HepG2 (cell line): ENCODE measurements around the gene TMEM14A. TPM values are rescaled to one million over a fixed set of nuclear protein-coding genes. Genes with fewer than 3 reads are reported as not detected.

Experiments used
- ATAC-seq: fragments of 200-7000 bp; cut with Tn5 transposase; 3 replicates; pipeline ENCODE4 v1.9.1; 2020; ENCODE audit warnings: mild to moderate bottlenecking, moderate library complexity
- BruUV-seq: library from RNA; stranded (reverse); fragments of 400-500 nt; replicated peaks from 2 replicates; lab custom pipeline; 2021; lab: Mats Ljungman, UMichigan
- CTCF ChIA-PET: fragments of 300-600 bp; formaldehyde crosslinking; extraction: SDS; loops from one replicate; lab custom pipeline; 2021; ENCODE audit warnings: low total read pairs, inconsistent platforms, low intra/inter-chr PET ratio; lab: Yijun Ruan, JAX
- POLR2A ChIA-PET: fragments of 350-600 bp; sonication (Branson Sonifier 250); formaldehyde crosslinking; loops from one replicate; lab custom pipeline; 2020; ENCODE audit warnings: antibody characterized with exemption, inconsistent platforms; lab: Yijun Ruan, JAX
- DNase-seq: peaks from one replicate; pipeline ENCODE4 v3.0.0-alpha.2; 2015; ENCODE audit warnings: low spot score
- FAIRE-seq: peaks from 3 replicates; lab custom pipeline; 2011; peaks lifted over from hg19 to GRCh38; lab: Jason Lieb, UNC
- H2AFZ ChIP-seq: one replicate; pipeline ENCODE4 v1.6.1; 2011; ENCODE audit warnings: low read length, inconsistent platforms
- H3K27ac ChIP-seq: fragments of 300-600 bp; 3 replicates; pipeline ENCODE4 v1.8.0; 2011; ENCODE audit warnings: mixed run types, mild to moderate bottlenecking, mixed read lengths, low read length, inconsistent platforms; ENCODE audit not compliant: insufficient read depth; ENCODE audit errors: extremely low read length
- H3K27me3 ChIP-seq, 2 experiments: fragments of 200-600 bp in 1 of 2; 2 replicates in 1 of 2; 3 replicates in 1 of 2; pipeline versions ENCODE4 v1.6.0 to v1.8.0; 2011; ENCODE audit warnings: low read length in 2 of 2, mild to moderate bottlenecking in 2 of 2, moderate library complexity in 2 of 2, inconsistent platforms in 1 of 2; ENCODE audit not compliant: insufficient read depth in 2 of 2, control insufficient read depth in 1 of 2
- H3K36me3 ChIP-seq, 2 experiments: fragments of 200-600 bp in 1 of 2; replicated peaks in 1 of 2; 2 replicates in 1 of 2; 3 replicates in 1 of 2; pipeline versions ENCODE4 v1.5.1 to v1.8.0; 2011; ENCODE audit warnings: low read length in 2 of 2, inconsistent platforms in 1 of 2; ENCODE audit not compliant: insufficient read depth in 2 of 2, control insufficient read depth in 1 of 2
- H3K4me1 ChIP-seq: 2 replicates; pipeline ENCODE4 v1.5.1; 2012; ENCODE audit warnings: low read length, inconsistent platforms; ENCODE audit not compliant: insufficient read depth
- H3K4me2 ChIP-seq: 2 replicates; pipeline ENCODE4 v1.6.0; 2011; ENCODE audit warnings: low read depth, low read length, inconsistent platforms
- H3K4me3 ChIP-seq, 3 experiments: fragments of 200-600 bp in 1 of 3; sonication (generic), shearing (Covaris generic) in 1 of 3; replicated peaks in 1 of 3; 2 replicates each; pipeline ENCODE4 v1.5.1; 2011 to 2016; ENCODE audit warnings: low read length in 3 of 3, inconsistent platforms in 2 of 3, low read depth in 2 of 3, mild to moderate bottlenecking in 2 of 3, control low read depth in 1 of 3, mixed read lengths in 1 of 3; ENCODE audit not compliant: insufficient read depth in 1 of 3
- H3K79me2 ChIP-seq: one replicate; pipeline ENCODE4 v1.6.1; 2011; ENCODE audit warnings: low read length, inconsistent platforms; ENCODE audit not compliant: insufficient read depth
- H3K9ac ChIP-seq: 2 replicates; pipeline ENCODE4 v1.6.0; 2011; ENCODE audit warnings: mild to moderate bottlenecking, low read depth, low read length, inconsistent platforms; ENCODE audit not compliant: insufficient read depth
- H3K9me3 ChIP-seq: 2 replicates; pipeline ENCODE4 v1.5.1; 2012; ENCODE audit warnings: mild to moderate bottlenecking, low read length
- H4K20me1 ChIP-seq: 2 replicates; pipeline ENCODE4 v1.6.0; 2011; ENCODE audit warnings: inconsistent platforms, mild to moderate bottlenecking, low read length, moderate library complexity; ENCODE audit not compliant: insufficient read depth
- ATF3 ChIP-seq: sonication (generic); formaldehyde crosslinking; IDR thresholded peaks from 2 replicates; pipeline ENCODE4 v1.4.0; 2020; ENCODE audit warnings: missing genetic modification reagents
- BRD4 ChIP-seq: sonication (generic); formaldehyde crosslinking; IDR thresholded peaks from 2 replicates; pipeline ENCODE4 v1.4.0; 2020; ENCODE audit warnings: missing genetic modification reagents
- HOXD1 ChIP-seq: sonication (generic); formaldehyde crosslinking; IDR thresholded peaks from 2 replicates; pipeline ENCODE4 v1.5.0; 2020; ENCODE audit warnings: missing genetic modification reagents
- MTA1 ChIP-seq: sonication (generic); formaldehyde crosslinking; IDR thresholded peaks from 2 replicates; pipeline ENCODE4 v1.4.0; 2020; ENCODE audit warnings: missing genetic modification reagents, mild to moderate bottlenecking, borderline replicate concordance
- SRSF9 ChIP-seq: fragments of 200-400 bp; formaldehyde crosslinking; IDR thresholded peaks from 2 replicates; pipeline ENCODE4 v1.6.1; 2018; ENCODE audit warnings: borderline replicate concordance, mild to moderate bottlenecking, low read depth, low read length; ENCODE audit not compliant: insufficient read depth, poor library complexity, severe bottlenecking
- TBP ChIP-seq: sonication (generic); formaldehyde crosslinking; IDR thresholded peaks from 2 replicates; pipeline ENCODE4 v1.5.0; 2020; ENCODE audit warnings: missing genetic modification reagents
- TBX2 ChIP-seq: sonication (generic); formaldehyde crosslinking; IDR thresholded peaks from 2 replicates; pipeline ENCODE4 v1.5.0; 2020; ENCODE audit warnings: missing genetic modification reagents, mild to moderate bottlenecking, borderline replicate concordance
- TCF12 ChIP-seq, 2 experiments: fragments of 450-650 bp in 1 of 2; sonication (generic) in 1 of 2; formaldehyde crosslinking in 1 of 2; IDR thresholded peaks; 2 replicates each; pipeline versions ENCODE4 v1.6.1 to v1.8.0; 2017 to 2022; ENCODE audit warnings: antibody characterized with exemption in 1 of 2, mild to moderate bottlenecking in 1 of 2, missing genetic modification reagents in 1 of 2, moderate library complexity in 1 of 2
- TEAD3 ChIP-seq: optimal IDR thresholded peaks from 2 replicates; pipeline ENCODE3; 2016; ENCODE audit warnings: borderline replicate concordance
- ZBTB4 ChIP-seq: sonication (generic); formaldehyde crosslinking; IDR thresholded peaks from 2 replicates; pipeline ENCODE4 v1.4.0; 2020; ENCODE audit warnings: missing genetic modification reagents, mild to moderate bottlenecking, borderline replicate concordance
- ZNF264 ChIP-seq: sonication (generic); formaldehyde crosslinking; IDR thresholded peaks from 2 replicates; pipeline ENCODE4 v1.4.0; 2020; ENCODE audit warnings: missing genetic modification reagents
- WGBS: methylation state at CpG from one replicate; pipeline ENCODE4 v1.1.6; 2017; ENCODE audit warnings: low lambda C conversion rate; 5-methylcytosine and 5-hydroxymethylcytosine counted together
- in situ Hi-C: cut with HindIII; loops from 2 replicates; pipeline ENCODE4 v1.10.0; 2017; ENCODE audit warnings: low pct_unique_long_range_greater_than_20kb; ENCODE audit not compliant: extremely low pct_ligation_motif_present
- intact Hi-C: fragments of 100-400 bp; cut with micrococcal nuclease; formaldehyde crosslinking; loops from one replicate; pipeline ENCODE4 v1.10.0; 2022; ENCODE audit not compliant: unreplicated experiment
- polyA plus RNA-seq, 8 experiments: library from polyadenylated mRNA; depleted of rRNA in 3 of 8; stranded (reverse) in 7 of 8; unstranded in 1 of 8; fragments of >200 nt; fragmentation: Illumina TruSeq in 4 of 8; extraction: Trizol in 4 of 8; gene quantifications; 2 replicates each; pipeline versions ENCODE4 v1.2.1 to v1.2.3, GENCODE V29; 2011 to 2016; ENCODE audit warnings: low read depth in 4 of 8, missing spikeins in 1 of 8, mixed read lengths in 1 of 8; ENCODE audit not compliant: insufficient read depth in 1 of 8
- total RNA-seq, 5 experiments: library from RNA; depleted of rRNA; stranded (reverse); fragments of >200 nt; fragmentation: Illumina TruSeq; extraction: Trizol; gene quantifications; 2 replicates each; pipeline ENCODE4 v1.2.3, GENCODE V29; 2016; ENCODE audit warnings: low read depth in 1 of 5
- TF ChIP-seq, protein P1 (sequence below): sonication (generic); formaldehyde crosslinking; IDR thresholded peaks from 2 replicates; pipeline ENCODE4 v1.4.0; 2020; ENCODE audit warnings: missing genetic modification reagents

Gene TMEM14A
- total and polyA plus RNA-seq, 2 of the 13 experiments (the other 11 are each of a cell fraction or from before 2014, with no cell fraction given) = 24.6 to 73.7 TPM

DNA sequence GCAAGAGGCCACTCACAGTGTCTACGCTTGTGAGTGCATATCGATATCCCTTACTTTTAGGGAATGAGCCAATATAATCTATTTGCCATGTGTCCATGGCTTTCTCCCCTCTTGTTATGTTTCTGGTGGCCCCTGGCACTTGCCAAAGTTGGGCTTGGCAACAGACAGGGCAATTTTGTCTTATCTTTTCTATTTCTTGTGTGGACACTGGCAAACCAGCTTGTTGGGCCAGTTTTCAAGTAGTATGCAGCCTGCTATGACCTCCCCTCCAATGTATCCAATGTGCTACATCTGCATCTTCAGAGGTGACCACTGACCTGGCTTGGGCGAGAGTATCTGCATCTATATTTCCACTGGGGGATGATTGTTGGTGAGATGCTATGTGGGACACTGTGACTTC, 63.2 kb downstream of the TMEM14A start:
- CTCF ChIA-PET = no interaction called here
- no TSS peak for BruUV-seq
- WGBS = 94% methylated on average over 3 of the region's 3 CpGs
- no peaks in the 10 kb centered on the region for H3K79me2 ChIP-seq
- no peak overlapping the region for H3K9ac ChIP-seq
- POLR2A ChIA-PET = interaction anchor here (2.1 kb wide), 1 partner anchor 8 kb away, joined by 15 read pairs; no protein-coding TSS in a partner anchor
- TF ChIP-seq SRSF9 = no peak
- no peak for TF ChIP-seq TBP (CRISPR knock-in tag)
- H3K4me1 ChIP-seq = peaks cover 29% of the 10 kb centered on the region
- H3K36me3 ChIP-seq = no peaks in the 10 kb centered on the region
- ATAC-seq (no peak), FAIRE-seq (no peak), DNase-seq (no peak)
- H3K9me3 ChIP-seq = no peaks in the 10 kb centered on the region
- no peaks in the 10 kb centered on the region for H3K27me3 ChIP-seq
- H3K27ac ChIP-seq = no peak overlapping the region
- intact Hi-C loops (no loop called here), in situ Hi-C loops (no loop called here)
- no peak overlapping the region for H3K4me3 ChIP-seq
- no peaks in the 10 kb centered on the region for H4K20me1 ChIP-seq
- H2AFZ ChIP-seq = no peak overlapping the region
- no peak overlapping the region for H3K4me2 ChIP-seq

- Histone ChIP-seq H3K4me1 (peaks cover 19% of the 10 kb centered on the region), H2AFZ (no peak overlapping the region), H3K36me3 (no peaks in the 10 kb centered on the region), H3K27ac (no peak overlapping the region), H3K79me2 (no peaks in the 10 kb centered on the region), H4K20me1 (no peaks in the 10 kb centered on the region), H3K27me3 (no peaks in the 10 kb centered on the region), H3K4me3 (no peak overlapping the region), H3K9me3 (no peaks in the 10 kb centered on the region), H3K9ac (no peak overlapping the region), H3K4me2 (peak overlapping the region; percentile 25; the same call in 1 of the 2 replicates)
- CTCF ChIA-PET = no interaction called here
- in situ Hi-C loops = no loop called here
- 53% methylated on average over 6 of the region's 6 CpGs for WGBS
- intact Hi-C loops = loop anchor here (1.0 kb wide), 1 partner anchor 9 kb away; no protein-coding TSS in a partner anchor
- BruUV-seq = no TSS peak
- POLR2A ChIA-PET = interaction anchor here (0.9 to 2.1 kb wide), 2 partner anchors 9 to 80 kb away, joined by 3 to 15 read pairs; no protein-coding TSS in a partner anchor
- FAIRE-seq (no peak), ATAC-seq (peak; percentile 88), DNase-seq (peak; percentile 43)
- peak; percentile 47; the same call in 1 of the 2 replicates for TF ChIP-seq MTA1 (CRISPR knock-in tag)
- TF ChIP-seq HOXD1 (CRISPR knock-in tag) = no peak
- TF ChIP-seq TCF12 (IDR thresholded peaks at IDR 0.05) = no peak
- TF ChIP-seq TCF12 (CRISPR knock-in tag; IDR thresholded peaks at IDR 0.05) = no peak
- TF ChIP-seq TBX2 (CRISPR knock-in tag) = no peak
- TF ChIP-seq ZBTB4 = 0 out of 2 replicates have a peak, but pooled peaks have one; percentile 40
- no peak for TF ChIP-seq ZNF264 (CRISPR knock-in tag)
- no peak for TF ChIP-seq BRD4
- peak; percentile 14 for TF ChIP-seq TEAD3 (CRISPR knock-in tag)
- TF ChIP-seq ATF3 (CRISPR knock-in tag) = 0 out of 2 replicates have a peak, but pooled peaks have one; percentile 9
- TF ChIP-seq, protein P1, sequence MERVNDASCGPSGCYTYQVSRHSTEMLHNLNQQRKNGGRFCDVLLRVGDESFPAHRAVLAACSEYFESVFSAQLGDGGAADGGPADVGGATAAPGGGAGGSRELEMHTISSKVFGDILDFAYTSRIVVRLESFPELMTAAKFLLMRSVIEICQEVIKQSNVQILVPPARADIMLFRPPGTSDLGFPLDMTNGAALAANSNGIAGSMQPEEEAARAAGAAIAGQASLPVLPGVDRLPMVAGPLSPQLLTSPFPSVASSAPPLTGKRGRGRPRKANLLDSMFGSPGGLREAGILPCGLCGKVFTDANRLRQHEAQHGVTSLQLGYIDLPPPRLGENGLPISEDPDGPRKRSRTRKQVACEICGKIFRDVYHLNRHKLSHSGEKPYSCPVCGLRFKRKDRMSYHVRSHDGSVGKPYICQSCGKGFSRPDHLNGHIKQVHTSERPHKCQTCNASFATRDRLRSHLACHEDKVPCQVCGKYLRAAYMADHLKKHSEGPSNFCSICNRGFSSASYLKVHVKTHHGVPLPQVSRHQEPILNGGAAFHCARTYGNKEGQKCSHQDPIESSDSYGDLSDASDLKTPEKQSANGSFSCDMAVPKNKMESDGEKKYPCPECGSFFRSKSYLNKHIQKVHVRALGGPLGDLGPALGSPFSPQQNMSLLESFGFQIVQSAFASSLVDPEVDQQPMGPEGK (CRISPR knock-in tag) = 0 out of 2 replicates have a peak, but pooled peaks have one; percentile 21
Observed at GRCh38 chr6:52735071-52735470, 64.2 kb downstream of the TMEM14A start.
